ENCODE measurements around the gene CCR4.

CCR4 gene

DNA sequence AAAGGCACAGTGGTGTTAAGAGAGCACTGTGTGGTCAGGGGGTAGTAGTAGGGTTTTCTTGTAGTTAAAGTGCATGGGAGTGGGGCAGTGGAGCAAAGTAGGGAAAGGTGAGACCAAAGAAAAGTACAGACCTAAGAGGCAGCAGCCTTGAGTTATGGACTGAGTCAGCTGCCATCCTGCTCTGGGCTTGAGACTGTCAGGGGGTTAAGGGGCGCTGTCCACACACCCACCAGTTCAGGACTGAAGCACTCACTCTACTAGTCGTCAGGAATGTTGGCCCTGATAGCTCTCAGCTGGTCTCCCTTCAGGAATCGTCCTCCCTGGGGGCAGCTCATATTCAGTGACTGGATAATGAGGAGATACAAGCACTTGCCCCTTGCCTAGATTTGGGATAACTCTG, 7.9 kb downstream of the CCR4 start:
- TF ChIP-seq, protein P1, sequence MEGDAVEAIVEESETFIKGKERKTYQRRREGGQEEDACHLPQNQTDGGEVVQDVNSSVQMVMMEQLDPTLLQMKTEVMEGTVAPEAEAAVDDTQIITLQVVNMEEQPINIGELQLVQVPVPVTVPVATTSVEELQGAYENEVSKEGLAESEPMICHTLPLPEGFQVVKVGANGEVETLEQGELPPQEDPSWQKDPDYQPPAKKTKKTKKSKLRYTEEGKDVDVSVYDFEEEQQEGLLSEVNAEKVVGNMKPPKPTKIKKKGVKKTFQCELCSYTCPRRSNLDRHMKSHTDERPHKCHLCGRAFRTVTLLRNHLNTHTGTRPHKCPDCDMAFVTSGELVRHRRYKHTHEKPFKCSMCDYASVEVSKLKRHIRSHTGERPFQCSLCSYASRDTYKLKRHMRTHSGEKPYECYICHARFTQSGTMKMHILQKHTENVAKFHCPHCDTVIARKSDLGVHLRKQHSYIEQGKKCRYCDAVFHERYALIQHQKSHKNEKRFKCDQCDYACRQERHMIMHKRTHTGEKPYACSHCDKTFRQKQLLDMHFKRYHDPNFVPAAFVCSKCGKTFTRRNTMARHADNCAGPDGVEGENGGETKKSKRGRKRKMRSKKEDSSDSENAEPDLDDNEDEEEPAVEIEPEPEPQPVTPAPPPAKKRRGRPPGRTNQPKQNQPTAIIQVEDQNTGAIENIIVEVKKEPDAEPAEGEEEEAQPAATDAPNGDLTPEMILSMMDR (IDR thresholded peaks at IDR 0.05; ENCODE audit: low read length), result no peak
- no peak for TF ChIP-seq EZH2 (optimal IDR thresholded peaks at IDR 0.05; ENCODE audit: low read depth, low read length)
- TF ChIP-seq EZH2phosphoT487 (IDR thresholded peaks at IDR 0.05; ENCODE audit: low read length), result no peak
- no peaks in the 10 kb centered on the region for H3K9me2 ChIP-seq (replicated peaks; ENCODE audit: insufficient read depth, low read length)
- no peak overlapping the region for H3K9ac ChIP-seq (ENCODE audit: low read length)
- no peak overlapping the region for H3K4me2 ChIP-seq (ENCODE audit: low read depth, low read length)
- no peaks in the 10 kb centered on the region for H3K36me3 ChIP-seq (replicated peaks; ENCODE audit: insufficient read depth, low read length)
- H2AFZ ChIP-seq (ENCODE audit: low read length), result no peak overlapping the region
- no peak overlapping the region for H3K27ac ChIP-seq (ENCODE audit: low read length)
- H3K79me2 ChIP-seq (ENCODE audit: low read length), result no peaks in the 10 kb centered on the region
- no peaks in the 10 kb centered on the region for H3K27me3 ChIP-seq (replicated peaks; ENCODE audit: insufficient read depth, low read length)
- H3F3A ChIP-seq (ENCODE audit: insufficient read depth, low read length), result no peaks in the 10 kb centered on the region
- H4K20me1 ChIP-seq (ENCODE audit: insufficient read depth, low read length), result no peaks in the 10 kb centered on the region
- H3K4me3 ChIP-seq (ENCODE audit: low read length), result no peak overlapping the region
- H3K4me1 ChIP-seq (ENCODE audit: low read length), result no peaks in the 10 kb centered on the region
- H3K9me3 ChIP-seq (replicated peaks; ENCODE audit: insufficient read depth, low read length), result no peaks in the 10 kb centered on the region
- no peak for DNase-seq

DNA sequence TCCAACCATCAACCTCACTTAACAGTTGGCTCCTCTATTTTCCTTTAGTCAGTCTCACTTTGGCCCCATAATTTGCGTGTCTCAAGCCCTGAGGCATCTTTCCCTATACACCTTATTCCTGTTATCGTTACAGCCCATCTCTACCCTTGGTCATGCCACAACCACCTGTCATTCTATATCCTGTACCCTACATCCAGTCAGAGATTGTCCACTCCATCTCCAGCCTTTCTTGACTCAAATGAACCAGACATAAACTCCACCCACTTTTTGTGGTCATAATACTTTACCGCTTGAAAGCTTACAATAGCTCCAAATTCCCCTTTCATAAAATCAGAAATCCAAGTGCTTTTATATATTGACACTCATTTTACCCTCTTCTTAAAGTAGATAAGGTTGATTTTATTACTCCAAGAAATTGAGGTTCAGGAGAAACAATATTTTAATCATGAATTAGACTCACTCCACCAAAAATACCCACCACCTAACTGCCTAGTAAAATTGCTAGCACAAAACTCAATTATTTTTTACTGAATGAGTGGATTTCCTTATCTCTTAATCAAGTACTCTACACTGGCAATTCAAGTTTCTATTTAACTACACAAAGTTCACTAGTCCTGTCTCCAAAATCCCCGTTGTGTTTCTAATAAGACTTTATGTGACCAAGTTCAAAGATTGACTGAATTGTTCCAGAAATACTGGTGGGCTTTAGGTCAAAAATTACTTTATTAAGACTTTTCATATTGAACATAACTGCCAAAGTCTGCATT, 9.1 kb downstream of the CCR4 start:
- no peak for DNase-seq
- Histone ChIP-seq H3K79me2 (ENCODE audit: low read length) (no peaks in the 10 kb centered on the region), H3K4me3 (ENCODE audit: low read length) (no peak overlapping the region), H3F3A (ENCODE audit: insufficient read depth, low read length) (no peaks in the 10 kb centered on the region), H3K4me1 (ENCODE audit: low read length) (no peaks in the 10 kb centered on the region), H3K9ac (ENCODE audit: low read length) (no peak overlapping the region), H3K9me2 (replicated peaks; ENCODE audit: insufficient read depth, low read length) (no peaks in the 10 kb centered on the region), H2AFZ (ENCODE audit: low read length) (no peak overlapping the region), H3K9me3 (replicated peaks; ENCODE audit: insufficient read depth, low read length) (no peaks in the 10 kb centered on the region), H3K27ac (ENCODE audit: low read length) (no peak overlapping the region), H3K36me3 (replicated peaks; ENCODE audit: insufficient read depth, low read length) (no peaks in the 10 kb centered on the region), H4K20me1 (ENCODE audit: insufficient read depth, low read length) (no peaks in the 10 kb centered on the region), H3K27me3 (replicated peaks; ENCODE audit: insufficient read depth, low read length) (no peaks in the 10 kb centered on the region), H3K4me2 (ENCODE audit: low read depth, low read length) (no peak overlapping the region)
- TF ChIP-seq EZH2phosphoT487 (IDR thresholded peaks at IDR 0.05; ENCODE audit: low read length) (no peak), EZH2 (optimal IDR thresholded peaks at IDR 0.05; ENCODE audit: low read depth, low read length) (no peak)
- TF ChIP-seq, protein P1 (IDR thresholded peaks at IDR 0.05; ENCODE audit: low read length), result no peak

DNA sequence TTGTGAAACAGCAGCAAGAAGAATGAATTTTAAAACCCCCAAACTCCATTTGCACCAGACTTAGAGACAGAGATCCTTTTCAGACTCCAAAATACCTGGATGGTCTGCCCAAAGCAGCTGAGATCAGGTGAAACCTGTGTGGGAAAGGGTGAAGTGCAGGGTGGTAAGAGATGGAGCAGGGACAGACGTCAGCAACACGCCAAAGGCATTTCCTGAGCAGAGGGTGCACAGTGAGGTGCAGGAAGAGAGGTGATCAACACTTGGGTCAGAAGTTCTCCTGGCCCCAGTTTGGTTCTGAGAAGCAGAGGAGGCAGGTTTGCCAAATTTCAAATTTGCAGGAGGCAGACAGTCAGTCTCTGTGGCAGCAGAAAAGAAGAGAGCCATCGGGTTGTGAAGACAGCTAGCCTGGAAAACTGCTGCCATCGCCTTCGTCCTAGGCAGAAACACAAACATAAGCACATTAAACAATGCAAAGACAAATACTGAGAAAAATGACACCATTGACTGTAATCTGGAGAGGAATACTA, 9.8 kb downstream of the CCR4 start:
- Histone ChIP-seq H2AFZ (ENCODE audit: low read length) (no peak overlapping the region), H3K9me3 (replicated peaks; ENCODE audit: insufficient read depth, low read length) (no peaks in the 10 kb centered on the region), H3K36me3 (replicated peaks; ENCODE audit: insufficient read depth, low read length) (no peaks in the 10 kb centered on the region), H3K27me3 (replicated peaks; ENCODE audit: insufficient read depth, low read length) (no peaks in the 10 kb centered on the region), H3K4me3 (ENCODE audit: low read length) (no peak overlapping the region), H3K4me2 (ENCODE audit: low read depth, low read length) (no peak overlapping the region), H3K9me2 (replicated peaks; ENCODE audit: insufficient read depth, low read length) (no peaks in the 10 kb centered on the region), H4K20me1 (ENCODE audit: insufficient read depth, low read length) (no peaks in the 10 kb centered on the region), H3K4me1 (ENCODE audit: low read length) (no peaks in the 10 kb centered on the region), H3F3A (ENCODE audit: insufficient read depth, low read length) (no peaks in the 10 kb centered on the region), H3K27ac (ENCODE audit: low read length) (no peak overlapping the region), H3K79me2 (ENCODE audit: low read length) (no peaks in the 10 kb centered on the region), H3K9ac (ENCODE audit: low read length) (no peak overlapping the region)
- no peak for TF ChIP-seq EZH2 (optimal IDR thresholded peaks at IDR 0.05; ENCODE audit: low read depth, low read length)
- TF ChIP-seq EZH2phosphoT487 (IDR thresholded peaks at IDR 0.05; ENCODE audit: low read length), result no peak
- TF ChIP-seq, protein P1 (IDR thresholded peaks at IDR 0.05; ENCODE audit: low read length), result no peak
- no peak for DNase-seq

Measured in MM.1S (cell line).